Peyer's patch (tissue), 4 donors: ENCODE data around the gene IFFO2.

Experiments used
- CTCF ChIP-seq, 6 experiments: fragments of 450-650 bp in 4 of 6; fragments of 200-600 bp in 2 of 6; sonication (generic) in 1 of 6; IDR thresholded peaks; one replicate each; pipeline ENCODE4 v1.5.1; 2017 to 2019; ENCODE audit warnings: antibody characterized with exemption in 6 of 6, mild to moderate bottlenecking in 3 of 6, moderate library complexity in 1 of 6
- POLR2A ChIP-seq, 2 donors: fragments of 450-650 bp; IDR thresholded peaks; one replicate each; pipeline ENCODE4 v1.5.1; 2017; ENCODE audit warnings: antibody characterized with exemption in 2 of 2, mild to moderate bottlenecking in 2 of 2, moderate library complexity in 2 of 2

- TF ChIP-seq CTCF (IDR thresholded peaks at IDR 0.05) (no peak), POLR2A (IDR thresholded peaks at IDR 0.05) (no peak)
Measured at GRCh38 chr1:18903291-18903756, 53.2 kb downstream of the IFFO2 start.
